ENCODE data around the gene EIF3K. TPM values are rescaled to one million over a fixed set of nuclear protein-coding genes. Genes with fewer than 3 reads are reported as not detected.

Gene EIF3K
- total and polyA plus RNA-seq, 2 of the 13 experiments (the other 11 are each of a cell fraction or from before 2014, with no cell fraction given): 179 to 258 TPM

- TF ChIP-seq KMT2A (CRISPR knock-in tag; IDR thresholded peaks at IDR 0.05) (no peak), ZFP36 (IDR thresholded peaks at IDR 0.05; ENCODE audit: borderline replicate concordance, low read depth, low read length, partially characterized antibody) (no peak), ZXDC (CRISPR knock-in tag; IDR thresholded peaks at IDR 0.05) (no peak), IRF2 (CRISPR knock-in tag; IDR thresholded peaks at IDR 0.05) (no peak), FOXO4 (CRISPR knock-in tag; conservative IDR thresholded peaks at IDR 0.05) (no peak), SOX13 (IDR thresholded peaks at IDR 0.05) (no peak), SOX13 (CRISPR knock-in tag; conservative IDR thresholded peaks at IDR 0.05 in 1 of 2, IDR thresholded peaks at IDR 0.05 in 1 of 2) (no peak), ESRRA (CRISPR knock-in tag; IDR thresholded peaks at IDR 0.05; ENCODE audit: low read depth) (no peak), ZNF639 (CRISPR knock-in tag; conservative IDR thresholded peaks at IDR 0.05) (no peak), ZBTB43 (CRISPR knock-in tag; conservative IDR thresholded peaks at IDR 0.05) (no peak)
Observed at GRCh38 chr19:38661136-38661535, 42.1 kb downstream of the EIF3K start (continued).

Data from HepG2 (cell line).